Lower lobe of right lung (tissue), 2 donors: Measurements from ENCODE around the gene GALNT12. TPM values are rescaled to one million over a fixed set of nuclear protein-coding genes. Genes with fewer than 3 reads are reported as not detected.

Source experiments
- ATAC-seq, 2 donors: fragments of 200-7000 bp; cut with Tn5 transposase; one replicate each; pipeline ENCODE4 v1.9.1; 2020 to 2022; ENCODE audit warnings: mild to moderate bottlenecking in 2 of 2, moderate library complexity in 2 of 2
- DNase-seq: peaks from one replicate; pipeline ENCODE4 v3.0.0-alpha.2; 2020
- H3K27ac ChIP-seq: fragments of 200-600 bp; one replicate; pipeline ENCODE4 v1.8.0; 2022
- H3K27me3 ChIP-seq: fragments of 200-600 bp; one replicate; pipeline ENCODE4 v1.8.0; 2022; ENCODE audit warnings: low read depth
- H3K36me3 ChIP-seq: fragments of 200-600 bp; one replicate; pipeline ENCODE4 v1.8.0; 2022; ENCODE audit warnings: mild to moderate bottlenecking
- H3K4me1 ChIP-seq: fragments of 200-600 bp; one replicate; pipeline ENCODE4 v1.8.0; 2022
- H3K4me3 ChIP-seq: fragments of 200-600 bp; one replicate; pipeline ENCODE4 v1.8.0; 2022; ENCODE audit warnings: mild to moderate bottlenecking
- H3K9me3 ChIP-seq: fragments of 200-600 bp; one replicate; pipeline ENCODE4 v1.8.0; 2022
- CTCF ChIP-seq: fragments of 200-600 bp; IDR thresholded peaks from one replicate; pipeline ENCODE4 v1.8.0; 2022; ENCODE audit warnings: antibody characterized with exemption, mild to moderate bottlenecking
- intact Hi-C: fragments of 100-400 bp; cut with DNase I; formaldehyde crosslinking; loops from one replicate; pipeline ENCODE4 v1.11.0; 2022
- total RNA-seq: library from RNA; stranded (reverse); fragmentation: NEBNext Ultra II Directional; extraction: Animal tissue kit (Norgen Biotek cat#: 25700); gene quantifications from one replicate; pipeline ENCODE4 v1.2.1, GENCODE V29; 2021
- donor health status: DM: no; HTN: yes; CAD: no; lungs with severe emphysema.

GALNT12 gene
- total RNA-seq, 1 donor from 2014 or later = 23.2 TPM

GRCh38 chr9:98790134-98790841 is 17.2 kb upstream of the GALNT12 start:
- Histone ChIP-seq H3K4me3 (no peak overlapping the region), H3K9me3 (no peaks in the 10 kb centered on the region), H3K36me3 (peaks cover 8% of the 10 kb centered on the region), H3K27ac (no peak overlapping the region), H3K4me1 (peaks cover 25% of the 10 kb centered on the region), H3K27me3 (no peaks in the 10 kb centered on the region)
- intact Hi-C loops = no loop called here
- DNase-seq (no peak), ATAC-seq (no peak)
- TF ChIP-seq CTCF = no peak

GRCh38 chr9:98790842-98791607 is 16.4 kb upstream of the GALNT12 start:
- H3K4me1 ChIP-seq = peaks cover 32% of the 10 kb centered on the region
- intact Hi-C loops = no loop called here
- no peak overlapping the region for H3K27ac ChIP-seq
- no peaks in the 10 kb centered on the region for H3K27me3 ChIP-seq
- no peaks in the 10 kb centered on the region for H3K9me3 ChIP-seq
- peak; percentile 90 to 93 for ATAC-seq
- TF ChIP-seq CTCF = peak; percentile 99
- DNase-seq = peak; percentile 84
- no peak overlapping the region for H3K4me3 ChIP-seq
- peaks cover 8% of the 10 kb centered on the region for H3K36me3 ChIP-seq

GRCh38 chr9:98791608-98792490 is 15.6 kb upstream of the GALNT12 start:
- Histone ChIP-seq H3K9me3 (no peaks in the 10 kb centered on the region), H3K36me3 (peaks cover 8% of the 10 kb centered on the region), H3K27ac (no peak overlapping the region), H3K4me1 (peaks cover 32% of the 10 kb centered on the region), H3K27me3 (no peaks in the 10 kb centered on the region), H3K4me3 (no peak overlapping the region)
- intact Hi-C loops = no loop called here
- ATAC-seq (no peak), DNase-seq (no peak)
- TF ChIP-seq CTCF = no peak

- no peak for DNase-seq
- Histone ChIP-seq H3K4me1 (peaks cover 32% of the 10 kb centered on the region), H3K9me3 (no peaks in the 10 kb centered on the region), H3K36me3 (peaks cover 8% of the 10 kb centered on the region), H3K4me3 (no peak overlapping the region), H3K27ac (no peak overlapping the region), H3K27me3 (no peaks in the 10 kb centered on the region)
- ATAC-seq = no peak
- intact Hi-C loops = no loop called here
- TF ChIP-seq CTCF = no peak
Observed at GRCh38 chr9:98793031-98793430, 14.4 kb upstream of the GALNT12 start.

- no peaks in the 10 kb centered on the region for H3K9me3 ChIP-seq
- intact Hi-C loops = no loop called here
- no peak overlapping the region for H3K27ac ChIP-seq
- no peak for ATAC-seq
- TF ChIP-seq CTCF = no peak
- peak overlapping the region; percentile 77 for H3K4me3 ChIP-seq
- no peaks in the 10 kb centered on the region for H3K27me3 ChIP-seq
- no peak for DNase-seq
- H3K36me3 ChIP-seq = peaks cover 5% of the 10 kb centered on the region
- peaks cover 32% of the 10 kb centered on the region for H3K4me1 ChIP-seq
Observed at GRCh38 chr9:98794802-98795201, 12.7 kb upstream of the GALNT12 start.
